Esophagus (tissue), 2 donors: ENCODE data around the gene ZC3H15. TPM values are rescaled to one million over a fixed set of nuclear protein-coding genes. Genes with fewer than 3 reads are reported as not detected.
"Not testable (repeated sequence)": the region's sequence is repeated elsewhere in the genome, so short reads cannot be mapped to it uniquely, and the experiment has no call there.

ENCODE experiments used
- H3K27ac ChIP-seq, 2 donors: one replicate each; pipeline ENCODE4 v1.5.1; 2013; ENCODE audit warnings: low read depth in 2 of 2, mild to moderate bottlenecking in 2 of 2, inconsistent platforms in 1 of 2, low read length in 1 of 2, moderate library complexity in 1 of 2
- H3K27me3 ChIP-seq, 2 donors: one replicate each; pipeline ENCODE4 v1.6.1; 2013; ENCODE audit warnings: low read length in 2 of 2, control low read depth in 1 of 2, mild to moderate bottlenecking in 1 of 2; ENCODE audit not compliant: insufficient read depth in 2 of 2, control insufficient read depth in 1 of 2
- H3K36me3 ChIP-seq, 2 donors: one replicate each; pipeline ENCODE4 v1.6.1; 2013; ENCODE audit warnings: low read length in 1 of 2; ENCODE audit not compliant: control insufficient read depth in 2 of 2, insufficient read depth in 2 of 2
- H3K4me1 ChIP-seq, 2 donors: one replicate each; pipeline ENCODE4 v1.6.1; 2013; ENCODE audit warnings: low read length in 1 of 2; ENCODE audit not compliant: control insufficient read depth in 2 of 2, insufficient read depth in 2 of 2
- H3K4me3 ChIP-seq, 2 donors: one replicate each; pipeline ENCODE4 v1.5.1; 2013; ENCODE audit warnings: low read length in 2 of 2, mild to moderate bottlenecking in 2 of 2, low read depth in 1 of 2, moderate library complexity in 1 of 2
- H3K9me3 ChIP-seq, 2 donors: one replicate each; pipeline ENCODE4 v1.6.1; 2013; ENCODE audit warnings: mild to moderate bottlenecking in 2 of 2, low read depth in 1 of 2, low read length in 1 of 2, moderate library complexity in 1 of 2; ENCODE audit not compliant: control insufficient read depth in 2 of 2, insufficient read depth in 1 of 2
- WGBS, 2 donors: extraction: QIAGEN DNeasy Blood & Tissue Kit; methylation state at CpG; one replicate each; pipeline ENCODE4 v1.1.7; 2013; 5-methylcytosine and 5-hydroxymethylcytosine counted together
- polyA plus RNA-seq, 2 donors: library from polyadenylated mRNA; stranded (reverse); fragments of 200-250 nt; gene quantifications; one replicate each; pipeline ENCODE4 v1.2.3, GENCODE V29; 2013
- donor health status: healthy with polysubstance abuse.
- donor health status: Bipolar disorder and iron deficiency.

Gene ZC3H15
- polyA plus RNA-seq, 2 donors: 41.0 to 51.1 TPM

DNA sequence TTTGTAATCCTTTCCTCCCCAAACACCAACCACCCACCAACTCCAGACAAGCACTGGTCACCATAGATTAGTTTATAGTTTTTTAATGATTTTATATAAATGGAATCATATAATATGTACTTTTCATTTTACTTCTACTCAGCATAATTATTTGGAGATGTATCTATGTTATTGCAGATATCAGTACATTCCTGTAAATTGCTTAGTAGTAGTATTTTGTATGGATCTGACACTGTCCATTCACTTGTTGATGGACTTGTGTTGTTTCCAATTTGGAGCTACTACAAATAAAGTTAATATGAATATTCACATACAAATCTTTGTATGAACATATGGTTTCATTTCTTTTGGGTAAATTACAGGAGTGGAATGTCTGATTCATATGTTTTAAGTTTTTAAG lies 31.0 kb downstream of the ZC3H15 start:
- H3K9me3 ChIP-seq: no peaks in the 10 kb centered on the region
- H3K27ac ChIP-seq: no peak overlapping the region
- H3K4me3 ChIP-seq: no peak overlapping the region
- H3K4me1 ChIP-seq: no peaks in the 10 kb centered on the region
- no peaks in the 10 kb centered on the region for H3K27me3 ChIP-seq
- H3K36me3 ChIP-seq: peaks cover 2% of the 10 kb centered on the region in 2 donors

DNA sequence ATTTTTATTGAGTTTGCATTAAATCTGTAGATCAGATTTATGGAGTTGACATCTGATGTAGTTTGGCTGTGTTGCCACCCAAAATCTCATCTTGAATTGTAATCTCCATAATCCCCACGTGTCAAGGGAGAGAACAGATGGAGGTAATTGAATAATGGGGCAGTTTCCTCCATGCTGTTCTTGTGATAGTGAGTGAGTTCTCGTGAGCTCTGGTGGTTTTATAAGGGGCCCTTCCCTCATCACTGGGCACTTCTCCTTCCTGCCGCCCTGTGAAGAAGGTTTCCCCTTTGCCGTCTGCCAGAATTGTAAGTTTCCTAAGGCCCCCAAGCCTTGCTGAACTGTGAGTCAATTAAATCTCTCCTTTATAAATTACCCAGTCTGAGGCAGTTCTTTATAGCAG lies 32.2 kb downstream of the ZC3H15 start:
- Histone ChIP-seq H3K36me3 (peaks cover 2% of the 10 kb centered on the region in 2 donors), H3K9me3 (no peaks in the 10 kb centered on the region), H3K27ac (no peak overlapping the region), H3K4me3 (no peak overlapping the region), H3K27me3 (no peaks in the 10 kb centered on the region), H3K4me1 (no peaks in the 10 kb centered on the region)
- WGBS, 2 donors: 86 to 87% methylated on average over 4 of the region's 4 CpGs

DNA sequence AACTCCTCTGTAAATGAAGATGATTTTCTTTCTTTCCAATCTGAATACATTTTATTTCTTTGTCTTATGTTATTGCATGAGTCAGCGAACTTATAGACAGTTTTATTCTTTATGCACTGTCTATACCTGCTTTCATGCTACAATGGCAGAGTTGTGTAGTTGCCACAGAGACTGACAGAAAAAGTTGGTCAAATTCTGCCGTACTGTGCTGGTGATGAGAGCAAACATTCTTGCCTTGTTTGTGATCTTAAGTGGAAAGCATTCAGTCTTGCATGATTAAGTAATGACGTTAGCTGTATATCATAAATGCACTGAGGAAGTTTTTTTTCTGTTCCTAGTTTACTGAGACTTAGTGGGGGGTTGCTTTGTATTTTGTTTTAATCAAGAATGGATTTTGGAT lies 32.9 kb downstream of the ZC3H15 start:
- H3K27me3 ChIP-seq: no peaks in the 10 kb centered on the region
- no peak overlapping the region for H3K4me3 ChIP-seq
- no peaks in the 10 kb centered on the region for H3K4me1 ChIP-seq
- no peaks in the 10 kb centered on the region for H3K9me3 ChIP-seq
- H3K27ac ChIP-seq: no peak overlapping the region
- WGBS, 2 donors: 66 to 72% methylated on average over 3 of the region's 3 CpGs
- peaks cover 0 to 2% of the 10 kb centered on the region in 2 donors for H3K36me3 ChIP-seq

DNA sequence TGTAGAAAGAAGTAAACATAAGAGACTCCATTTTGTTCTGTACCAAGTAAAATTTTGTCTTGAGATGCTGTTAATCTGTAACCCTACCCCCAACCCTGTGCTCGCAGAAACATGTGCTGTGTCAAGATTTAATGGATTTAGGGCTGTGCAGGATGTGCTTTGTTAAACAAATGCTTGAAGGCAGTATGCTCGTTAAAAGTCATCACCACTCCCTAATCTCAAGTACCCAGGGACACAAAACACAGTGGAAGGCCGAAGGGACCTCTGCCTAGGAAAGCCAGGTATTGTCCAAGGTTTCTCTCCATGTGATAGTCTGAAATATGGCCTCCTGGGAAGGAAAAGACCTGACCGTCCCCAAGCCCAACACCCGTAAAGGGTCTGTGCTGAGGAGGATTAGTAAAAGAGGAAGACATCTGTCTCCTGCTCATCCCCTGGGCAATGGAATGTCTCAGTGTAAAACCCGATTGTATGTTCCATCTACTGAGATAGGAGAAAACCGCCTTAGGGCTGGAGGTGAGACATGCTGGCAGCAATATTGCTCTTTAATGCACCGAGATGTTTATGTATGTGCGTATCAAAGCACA lies 35.6 kb downstream of the ZC3H15 start:
- H3K27ac ChIP-seq, H3K9me3 ChIP-seq, H3K4me3 ChIP-seq, H3K36me3 ChIP-seq, H3K4me1 ChIP-seq, H3K27me3 ChIP-seq: not testable (repeated sequence)
- 82 to 86% methylated on average over 9 of the region's 9 CpGs for WGBS, 2 donors

DNA sequence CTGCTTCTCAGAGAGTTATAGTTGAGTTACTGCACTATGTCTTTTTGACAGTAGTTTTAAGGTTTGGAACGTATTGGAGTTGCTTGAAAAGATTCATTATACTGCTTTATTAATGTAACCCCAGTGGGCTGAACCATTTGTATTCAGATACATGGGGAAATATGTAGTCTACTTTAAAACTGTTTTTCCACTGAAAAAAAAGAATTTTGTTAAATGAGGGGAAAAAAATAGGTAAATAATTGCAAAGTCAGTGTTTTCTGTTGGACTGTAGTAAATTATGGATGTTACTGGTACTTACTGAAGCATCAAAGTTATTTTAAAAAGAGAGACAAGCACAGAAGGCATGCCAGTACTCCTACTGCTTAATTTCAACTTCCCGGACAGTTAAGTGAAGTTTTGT lies 36.4 kb downstream of the ZC3H15 start:
- no peaks in the 10 kb centered on the region for H3K9me3 ChIP-seq
- 87 to 91% methylated on average over 2 of the region's 2 CpGs for WGBS, 2 donors
- H3K4me3 ChIP-seq: no peak overlapping the region
- H3K4me1 ChIP-seq: no peaks in the 10 kb centered on the region
- H3K27ac ChIP-seq: no peak overlapping the region
- H3K27me3 ChIP-seq: no peaks in the 10 kb centered on the region
- peaks cover 0 to 2% of the 10 kb centered on the region in 2 donors for H3K36me3 ChIP-seq

DNA sequence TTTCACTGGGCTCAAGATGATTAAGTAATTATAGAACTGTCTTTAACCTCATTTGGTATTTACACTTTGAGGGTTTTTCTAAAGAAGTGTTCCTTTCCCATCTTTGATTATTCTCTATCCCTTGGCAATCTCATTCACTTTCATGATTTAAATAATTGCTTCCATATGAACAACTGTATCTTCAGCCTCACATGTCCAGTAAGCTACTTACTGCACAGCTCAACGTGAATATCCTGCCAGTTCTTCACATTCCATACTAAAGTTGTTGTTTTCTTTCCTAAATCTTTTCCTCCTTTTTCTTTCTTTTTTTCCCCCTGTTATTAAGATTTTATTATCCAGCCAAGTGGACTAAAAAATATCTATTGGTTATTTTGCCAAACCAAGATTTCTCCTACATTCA lies 37.7 kb downstream of the ZC3H15 start:
- no peak overlapping the region for H3K4me3 ChIP-seq
- H3K27me3 ChIP-seq: no peaks in the 10 kb centered on the region
- H3K4me1 ChIP-seq: no peaks in the 10 kb centered on the region
- peaks cover 0 to 2% of the 10 kb centered on the region in 2 donors for H3K36me3 ChIP-seq
- 44 to 59% methylated on average over 1 of the region's 1 CpG for WGBS, 2 donors
- no peak overlapping the region for H3K27ac ChIP-seq
- no peaks in the 10 kb centered on the region for H3K9me3 ChIP-seq

DNA sequence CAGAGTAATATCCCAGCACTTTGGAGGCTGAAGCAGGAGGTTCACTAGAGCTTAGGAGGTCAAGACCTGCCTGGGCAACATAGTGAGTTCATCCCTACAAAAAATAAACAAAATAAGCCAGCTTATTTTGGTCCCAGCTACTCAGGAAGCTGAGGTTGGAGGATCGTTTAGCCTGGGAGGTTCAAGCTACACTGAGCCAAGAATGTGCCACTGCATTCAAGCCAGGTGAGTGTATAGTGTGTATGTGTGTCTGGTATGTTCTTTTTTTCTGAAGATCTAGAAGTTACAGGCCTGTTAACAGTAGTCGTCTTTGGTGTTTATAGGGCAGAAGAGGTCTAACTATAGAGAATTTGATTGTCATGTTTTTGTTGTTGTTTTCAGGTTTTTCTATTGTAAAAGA lies 40.2 kb downstream of the ZC3H15 start:
- WGBS, 2 donors: 59 to 65% methylated on average over 2 of the region's 2 CpGs
- Histone ChIP-seq H3K4me3 (no peak overlapping the region), H3K27ac (no peak overlapping the region), H3K4me1 (no peaks in the 10 kb centered on the region), H3K9me3 (no peaks in the 10 kb centered on the region), H3K27me3 (no peaks in the 10 kb centered on the region), H3K36me3 (no peaks in the 10 kb centered on the region)

DNA sequence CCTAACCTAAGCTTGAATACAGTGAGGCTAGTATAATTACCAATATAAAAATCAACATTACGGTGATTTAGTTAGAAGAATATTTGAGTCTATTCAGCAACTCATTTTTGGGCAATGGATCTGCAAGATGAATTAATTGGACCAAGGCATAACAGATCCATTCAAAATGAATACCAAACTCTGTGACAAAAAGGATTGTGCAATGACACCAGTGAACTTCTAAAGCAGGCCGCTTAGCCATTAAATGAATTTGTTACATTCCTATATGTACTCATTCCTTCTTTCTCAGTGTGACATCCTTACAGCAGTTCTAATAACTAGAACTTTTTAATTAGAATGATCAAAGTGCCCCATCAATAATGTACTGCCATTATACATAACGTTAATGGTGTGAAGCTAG lies 44.3 kb downstream of the ZC3H15 start:
- H3K36me3 ChIP-seq: no peaks in the 10 kb centered on the region
- 94 to 96% methylated on average over 3 of the region's 3 CpGs for WGBS, 2 donors

DNA sequence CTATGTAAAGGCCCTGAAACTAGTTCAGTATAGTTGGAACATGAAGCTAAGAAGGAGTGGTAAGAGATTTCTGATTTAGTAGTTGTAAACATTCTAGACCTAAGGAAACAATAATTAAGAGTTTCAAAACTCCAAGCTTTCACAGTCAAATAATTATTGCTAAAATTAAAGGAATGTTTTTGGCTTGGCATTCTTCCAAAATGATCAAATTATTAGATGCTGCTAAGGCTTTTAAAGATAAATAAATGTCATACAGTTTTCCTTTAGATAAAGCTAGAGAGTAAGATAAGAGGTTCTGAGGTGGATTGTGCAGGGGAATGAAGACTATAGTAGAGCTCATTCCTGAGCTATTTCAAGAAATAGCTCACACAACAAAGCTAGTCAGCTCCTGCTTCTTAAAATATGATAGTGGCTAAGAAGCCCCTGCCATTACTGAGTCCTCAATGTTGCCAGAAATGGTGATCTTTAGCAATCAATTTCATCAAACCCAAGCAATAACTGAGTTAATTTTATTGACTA lies 45.3 kb downstream of the ZC3H15 start:
- no peak overlapping the region for H3K4me3 ChIP-seq
- H3K36me3 ChIP-seq: no peaks in the 10 kb centered on the region
- H3K9me3 ChIP-seq: no peaks in the 10 kb centered on the region
- H3K4me1 ChIP-seq: no peaks in the 10 kb centered on the region
- no peaks in the 10 kb centered on the region for H3K27me3 ChIP-seq
- H3K27ac ChIP-seq: no peak overlapping the region

More for the DNA sequence above, 44.3 kb downstream of the ZC3H15 start:
- no peaks in the 10 kb centered on the region for H3K4me1 ChIP-seq
- H3K9me3 ChIP-seq: no peaks in the 10 kb centered on the region
- no peak overlapping the region for H3K4me3 ChIP-seq
- H3K27me3 ChIP-seq: no peaks in the 10 kb centered on the region
- no peak overlapping the region for H3K27ac ChIP-seq

DNA sequence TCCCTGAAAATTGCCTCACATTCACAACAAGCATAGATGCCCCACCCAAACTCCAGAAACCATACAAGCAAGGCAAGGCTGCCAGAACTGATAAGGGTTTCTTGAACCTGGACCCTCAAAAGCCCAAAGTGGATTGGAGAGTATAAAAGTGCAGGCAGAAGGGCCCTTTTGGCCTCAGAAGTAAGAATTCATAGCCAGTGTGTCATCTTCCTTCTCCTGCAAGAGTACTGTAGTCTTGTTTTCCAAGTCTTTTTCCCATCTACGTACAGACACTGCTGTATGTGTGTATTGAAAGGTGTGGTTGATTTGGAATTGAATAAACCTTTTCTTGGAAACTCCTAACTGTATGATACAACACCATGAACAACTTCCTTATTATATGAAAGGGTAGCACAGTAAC lies 46.8 kb downstream of the ZC3H15 start:
- H3K27me3 ChIP-seq: no peaks in the 10 kb centered on the region
- H3K4me1 ChIP-seq: no peaks in the 10 kb centered on the region
- no peak overlapping the region for H3K4me3 ChIP-seq
- 62 to 64% methylated on average over 1 of the region's 1 CpG for WGBS, 2 donors
- no peaks in the 10 kb centered on the region for H3K36me3 ChIP-seq
- no peaks in the 10 kb centered on the region for H3K9me3 ChIP-seq
- no peak overlapping the region for H3K27ac ChIP-seq
